GM23338 (cell line): ENCODE results near the gene CORO1C. TPM values are rescaled to one million over a fixed set of nuclear protein-coding genes. Genes with fewer than 3 reads are reported as not detected.

ENCODE experiments used
- ATAC-seq: fragments of 200-7000 bp; cut with Tn5 transposase; 3 replicates; pipeline ENCODE4 v1.9.1; 2020
- DNase-seq: peaks from one replicate; pipeline ENCODE4 v3.0.0-alpha.2; 2015; ENCODE audit warnings: low spot score
- H2AFZ ChIP-seq: fragments of 200-600 bp; sonication (generic); 2 replicates; pipeline ENCODE4 v1.8.0; 2016; ENCODE audit warnings: antibody characterized with exemption, mild to moderate bottlenecking, moderate library complexity
- H3F3A ChIP-seq: fragments of 200-600 bp; sonication (generic); replicated peaks from 2 replicates; pipeline ENCODE4 v1.8.0; 2017; ENCODE audit warnings: antibody characterized with exemption, mixed run types, low read depth
- H3K27ac ChIP-seq: fragments of 200-600 bp; sonication (generic); 2 replicates; pipeline ENCODE4 v1.6.1; 2016; ENCODE audit warnings: low read depth
- H3K27me3 ChIP-seq: fragments of 200-600 bp; sonication (generic); 2 replicates; pipeline ENCODE4 v1.8.0; 2016; ENCODE audit warnings: mild to moderate bottlenecking, mixed run types, moderate library complexity; ENCODE audit not compliant: insufficient read depth
- H3K36me3 ChIP-seq: fragments of 200-600 bp; sonication (generic); 2 replicates; pipeline ENCODE4 v1.8.0; 2016; ENCODE audit warnings: mild to moderate bottlenecking; ENCODE audit not compliant: insufficient read depth
- H3K4me1 ChIP-seq: fragments of 200-600 bp; sonication (generic); 2 replicates; pipeline ENCODE4 v1.8.0; 2016; ENCODE audit warnings: mild to moderate bottlenecking, moderate library complexity; ENCODE audit not compliant: insufficient read depth
- H3K4me2 ChIP-seq: fragments of 200-600 bp; sonication (generic); 2 replicates; pipeline ENCODE4 v1.7.1; 2017; ENCODE audit warnings: mixed run types
- H3K4me3 ChIP-seq: fragments of 200-600 bp; sonication (generic); 2 replicates; pipeline ENCODE4 v1.6.1; 2016; ENCODE audit warnings: mixed run types
- H3K79me2 ChIP-seq: fragments of 200-600 bp; sonication (generic); replicated peaks from 2 replicates; pipeline ENCODE4 v1.8.0; 2017; ENCODE audit warnings: mild to moderate bottlenecking; ENCODE audit not compliant: insufficient read depth
- H3K9me2 ChIP-seq: fragments of 200-600 bp; sonication (generic); 2 replicates; pipeline ENCODE4 v1.8.0; 2017; ENCODE audit not compliant: insufficient read depth
- H4K20me1 ChIP-seq: fragments of 200-600 bp; sonication (generic); replicated peaks from 2 replicates; pipeline ENCODE4 v1.8.0; 2017; ENCODE audit warnings: mild to moderate bottlenecking; ENCODE audit not compliant: insufficient read depth
- H3K27ac Mint-ChIP-seq: 2 replicates; pipeline ENCODE4 v1.8.0; 2020; ENCODE audit warnings: inconsistent platforms, mild to moderate bottlenecking, moderate library complexity, mixed read lengths
- H3K27me3 Mint-ChIP-seq: 3 replicates; pipeline ENCODE4 v1.8.0; 2022; ENCODE audit warnings: low read depth, mild to moderate bottlenecking, moderate library complexity, mixed read lengths, inconsistent platforms; ENCODE audit not compliant: insufficient read depth, poor library complexity
- H3K36me3 Mint-ChIP-seq: 3 replicates; pipeline ENCODE4 v1.8.0; 2021; ENCODE audit warnings: low read depth, mild to moderate bottlenecking, inconsistent platforms, moderate library complexity, mixed read lengths
- H3K4me1 Mint-ChIP-seq: 3 replicates; pipeline ENCODE4 v1.8.0; 2020; ENCODE audit warnings: mild to moderate bottlenecking, inconsistent platforms, mixed read lengths
- H3K4me3 Mint-ChIP-seq: 3 replicates; pipeline ENCODE4 v1.8.0; 2021; ENCODE audit warnings: moderate library complexity, mild to moderate bottlenecking, inconsistent platforms, mixed read lengths
- H3K9me3 Mint-ChIP-seq: 3 replicates; pipeline ENCODE4 v1.8.0; 2020; ENCODE audit warnings: moderate library complexity, mild to moderate bottlenecking, inconsistent platforms, mixed read lengths
- CTCF ChIP-seq, 2 experiments: fragments of 200-600 bp in 1 of 2; sonication (generic) in 1 of 2; conservative IDR thresholded peaks; 2 replicates each; pipeline versions ENCODE4 v1.5.1 to v1.6.1; 2016 to 2017; ENCODE audit warnings: antibody characterized with exemption in 2 of 2, low read depth in 2 of 2, mild to moderate bottlenecking in 2 of 2, moderate library complexity in 1 of 2
- EZH2 ChIP-seq: fragments of 200-600 bp; sonication (generic); IDR thresholded peaks from one replicate; pipeline ENCODE4 v1.8.0; 2017; ENCODE audit warnings: antibody characterized with exemption, mild to moderate bottlenecking, low read depth; ENCODE audit not compliant: unreplicated experiment
- NANOG ChIP-seq: IDR thresholded peaks from 2 replicates; pipeline ENCODE4 v1.6.1; 2016; ENCODE audit warnings: antibody characterized with exemption, borderline replicate concordance
- POLR2AphosphoS5 ChIP-seq: IDR thresholded peaks from 2 replicates; pipeline ENCODE4 v1.6.1; 2016; ENCODE audit warnings: antibody characterized with exemption, low read depth
- REST ChIP-seq: IDR thresholded peaks from one replicate; pipeline ENCODE4 v1.6.1; 2018; ENCODE audit warnings: antibody characterized with exemption; ENCODE audit not compliant: unreplicated experiment
- ZNF114 ChIP-seq: fragments of 250-450 bp; sonication (Bioruptor Pico); IDR thresholded peaks from 2 replicates; pipeline ENCODE4 v1.5.0; 2020; ENCODE audit warnings: mild to moderate bottlenecking, moderate library complexity
- ZNF331 ChIP-seq: fragments of 250-450 bp; sonication (Bioruptor Pico); IDR thresholded peaks from 2 replicates; pipeline ENCODE4 v1.5.0; 2020; ENCODE audit warnings: low read depth, mild to moderate bottlenecking, moderate library complexity
- ZNF462 ChIP-seq: fragments of 250-450 bp; sonication (Bioruptor Pico); IDR thresholded peaks from 2 replicates; pipeline ENCODE4 v1.5.0; 2020; ENCODE audit warnings: mild to moderate bottlenecking, moderate library complexity
- polyA plus RNA-seq: library from polyadenylated mRNA; unstranded; fragments of >200 nt; fragmentation: Nextera tagmentation; extraction: Ambion mirVana; gene quantifications from 2 replicates; pipeline ENCODE4 v1.2.1, GENCODE V29; 2016
- total RNA-seq: library from RNA; depleted of rRNA; stranded (reverse); fragments of >200 nt; shearing (Covaris generic); gene quantifications from 2 replicates; pipeline ENCODE4 v1.2.3, GENCODE V29; 2014

The CORO1C gene
- total and polyA plus RNA-seq, 2 experiments from 2014 or later, result 59.2 to 89.5 TPM

GRCh38 chr12:108701779-108702441 is 29.4 kb downstream of the CORO1C start:
- peaks cover 16% of the 10 kb centered on the region for H4K20me1 ChIP-seq
- H3K27me3 ChIP-seq, result no peaks in the 10 kb centered on the region
- ATAC-seq, result peak; percentile 52
- peaks cover 26% of the 10 kb centered on the region for H3K4me1 ChIP-seq
- H3K4me1 Mint-ChIP-seq, result peaks cover 38% of the 10 kb centered on the region
- no peaks in the 10 kb centered on the region; the same call in 1 of the 2 replicates for H3K36me3 ChIP-seq
- H3F3A ChIP-seq, result no peaks in the 10 kb centered on the region
- peaks cover 6% of the 10 kb centered on the region for H3K27me3 Mint-ChIP-seq
- H3K4me3 Mint-ChIP-seq, result no peak overlapping the region; the same call in 2 of the 3 replicates
- 0 out of 2 replicates have a peak overlapping the region, but pooled peaks have one; percentile 16 for H3K4me2 ChIP-seq
- H3K36me3 Mint-ChIP-seq, result peaks cover 22% of the 10 kb centered on the region
- H2AFZ ChIP-seq, result no peak overlapping the region
- DNase-seq, result no peak
- peak overlapping the region; percentile 36 for H3K27ac ChIP-seq
- peaks cover 79% of the 10 kb centered on the region for H3K79me2 ChIP-seq
- H3K27ac Mint-ChIP-seq, result peak overlapping the region; percentile 25
- TF ChIP-seq ZNF114 (CRISPR knock-in tag), result no peak
- no peak for TF ChIP-seq REST
- no peak overlapping the region for H3K4me3 ChIP-seq
- H3K9me2 ChIP-seq, result no peaks in the 10 kb centered on the region
- no peaks in the 10 kb centered on the region for H3K9me3 Mint-ChIP-seq

GRCh38 chr12:108700833-108701541 is 30.3 kb downstream of the CORO1C start:
- Mint-ChIP-seq H3K36me3 (peaks cover 22% of the 10 kb centered on the region), H3K27me3 (peaks cover 6% of the 10 kb centered on the region), H3K27ac (peak overlapping the region; percentile 62)
- TF ChIP-seq ZNF114 (CRISPR knock-in tag) (no peak), ZNF331 (no peak), POLR2AphosphoS5 (no peak), EZH2 (no peak), ZNF462 (CRISPR knock-in tag) (no peak), NANOG (no peak), CTCF (conservative IDR thresholded peaks at IDR 0.05; ENCODE audit: low read depth in 2 of 2) (no peak)

More at GRCh38 chr12:108700833-108701541, 30.3 kb downstream of the CORO1C start:
- no peak overlapping the region for H3K4me3 Mint-ChIP-seq
- Histone ChIP-seq H3K4me1 (peaks cover 26% of the 10 kb centered on the region), H3K9me2 (no peaks in the 10 kb centered on the region), H2AFZ (no peak overlapping the region), H3F3A (no peaks in the 10 kb centered on the region), H3K4me2 (peak overlapping the region; percentile 16; the same call in 1 of the 2 replicates), H3K4me3 (no peak overlapping the region), H3K27ac (peak overlapping the region; percentile 36), H3K79me2 (peaks cover 75% of the 10 kb centered on the region), H3K27me3 (no peaks in the 10 kb centered on the region), H4K20me1 (peaks cover 14% of the 10 kb centered on the region), H3K36me3 (no peaks in the 10 kb centered on the region; the same call in 1 of the 2 replicates)
- DNase-seq, result no peak
- no peak for ATAC-seq
- no peaks in the 10 kb centered on the region for H3K9me3 Mint-ChIP-seq
- H3K4me1 Mint-ChIP-seq, result peaks cover 38% of the 10 kb centered on the region
